ENCODE measurements around the gene MAPK13.

Gene MAPK13

GRCh38 chr6:36150283-36150682 lies 20.0 kb downstream of the MAPK13 start:
- no peak for DNase-seq (ENCODE audit: low read depth, low spot score)
- ChIA-PET POLR2A (no interaction called here), CTCF (interaction anchor here (1.5 kb wide), 1 partner anchor 11 kb away, joined by 3 read pairs; no protein-coding TSS in a partner anchor)
- no peak for TF ChIP-seq CTCF (IDR thresholded peaks at IDR 0.05; ENCODE audit: insufficient read depth, low read length, missing control alignments)
- no peak overlapping the region for H3K4me3 ChIP-seq (ENCODE audit: low read depth, low read length)

- ChIA-PET POLR2A (no interaction called here), CTCF (interaction anchor here (2.0 kb wide), 1 partner anchor 60 kb away, joined by 7 read pairs; no protein-coding TSS in a partner anchor)
- no peak for DNase-seq (ENCODE audit: low read depth, low spot score)
- H3K4me3 ChIP-seq (ENCODE audit: low read depth, low read length), result no peak overlapping the region
- TF ChIP-seq CTCF (IDR thresholded peaks at IDR 0.05; ENCODE audit: insufficient read depth, low read length, missing control alignments), result no peak
These were observed 24.0 kb downstream of the MAPK13 start for GRCh38 chr6:36154286-36154685.

GRCh38 chr6:36155662-36156061 lies 25.3 kb downstream of the MAPK13 start:
- no peak for TF ChIP-seq CTCF (IDR thresholded peaks at IDR 0.05; ENCODE audit: insufficient read depth, low read length, missing control alignments)
- CTCF ChIA-PET, result interaction anchor here (2.0 kb wide), 1 partner anchor 61 kb away, joined by 7 read pairs; no protein-coding TSS in a partner anchor
- no peak overlapping the region for H3K4me3 ChIP-seq (ENCODE audit: low read depth, low read length)
- POLR2A ChIA-PET, result no interaction called here
- DNase-seq (ENCODE audit: low read depth, low spot score), result no peak

GRCh38 chr6:36160147-36160760 lies 29.9 kb downstream of the MAPK13 start:
- no peak overlapping the region for H3K4me3 ChIP-seq (ENCODE audit: low read depth, low read length)
- no peak for TF ChIP-seq CTCF (IDR thresholded peaks at IDR 0.05; ENCODE audit: insufficient read depth, low read length, missing control alignments)
- ChIA-PET POLR2A (no interaction called here), CTCF (interaction anchor here (0.6 kb wide), 1 partner anchor 257 kb away, joined by 3 read pairs; no protein-coding TSS in a partner anchor)
- DNase-seq (ENCODE audit: low read depth, low spot score), result no peak

GRCh38 chr6:36169023-36170007 lies 39.0 kb downstream of the MAPK13 start:
- ChIA-PET CTCF (no interaction called here), POLR2A (no interaction called here)
- no peak overlapping the region for H3K4me3 ChIP-seq (ENCODE audit: low read depth, low read length)

More at GRCh38 chr6:36169023-36170007, 39.0 kb downstream of the MAPK13 start:
- no peak for DNase-seq (ENCODE audit: low read depth, low spot score)
- no peak for TF ChIP-seq CTCF (IDR thresholded peaks at IDR 0.05; ENCODE audit: insufficient read depth, low read length, missing control alignments)

Data from AG04449 (cell line).